Mucosa of descending colon (tissue), 3 donors: ENCODE results near the gene PCDHGA12. TPM values are rescaled to one million over a fixed set of nuclear protein-coding genes. Genes with fewer than 3 reads are reported as not detected.
A peak's percentile ranks its signal among the peaks of the same experiment; 100 is the strongest.
"Not testable (repeated sequence)": the region's sequence is repeated elsewhere in the genome, so short reads cannot be mapped to it uniquely, and the experiment has no call there.

Experiments used
- ATAC-seq: fragments of 200-7000 bp; cut with Tn5 transposase; one replicate; pipeline ENCODE4 v1.9.1; 2020; ENCODE audit warnings: mild to moderate bottlenecking, moderate library complexity
- DNase-seq, 3 donors: peaks; one replicate each; pipeline ENCODE4 v3.0.0-alpha.2; 2020
- H3K36me3 ChIP-seq: fragments of 200-600 bp; one replicate; pipeline ENCODE4 v1.8.0; 2021; ENCODE audit warnings: low read depth, mild to moderate bottlenecking
- H3K4me1 ChIP-seq: fragments of 200-600 bp; one replicate; pipeline ENCODE4 v1.8.0; 2021; ENCODE audit warnings: low read depth, mild to moderate bottlenecking
- H3K4me3 ChIP-seq: fragments of 200-600 bp; one replicate; pipeline ENCODE4 v1.8.0; 2021; ENCODE audit warnings: mild to moderate bottlenecking
- H3K9me3 ChIP-seq: fragments of 200-600 bp; one replicate; pipeline ENCODE4 v1.8.0; 2021; ENCODE audit warnings: mild to moderate bottlenecking
- CTCF ChIP-seq: fragments of 200-600 bp; IDR thresholded peaks from one replicate; pipeline ENCODE4 v1.8.0; 2022; ENCODE audit warnings: antibody characterized with exemption, mild to moderate bottlenecking
- intact Hi-C, 2 donors: fragments of 100-400 bp; cut with DNase I in 1 of 2; cut with micrococcal nuclease in 1 of 2; formaldehyde crosslinking; loops; one replicate each; pipeline versions ENCODE4 v1.11.0 to v1.11.1; 2022; cut with DNase I, micrococcal nuclease
- total RNA-seq, 3 donors: library from RNA; stranded (reverse); fragmentation: NEBNext Ultra II Directional in 2 of 3; extraction: Animal tissue kit (Norgen Biotek cat#: 25700) in 2 of 3; gene quantifications; one replicate each; pipeline versions ENCODE4 v1.2.1 to v1.2.4, GENCODE V29; 2021 to 2023
- donor health status: DM: no; HTN: no; CAD: no; lungs with moderate emphysema.
- donor health status: DM: no; HTN: no; CAD: no.
- donor health status: DM: no; HTN: yes; CAD: no.

PCDHGA12 gene
- total RNA-seq, 3 donors from 2014 or later = 2.6 to 5.5 (median 3.0) TPM

- Histone ChIP-seq H3K36me3 (no peaks in the 10 kb centered on the region), H3K4me1 (no peaks in the 10 kb centered on the region), H3K9me3 (peaks cover 88% of the 10 kb centered on the region), H3K4me3 (no peak overlapping the region)
- ATAC-seq = no peak
- DNase-seq = no peak
- TF ChIP-seq CTCF = no peak
- intact Hi-C loops = no loop called here
Measured at GRCh38 chr5:141403387-141403786, 26.9 kb upstream of the PCDHGA12 start.

- H3K4me3 ChIP-seq, H3K4me1 ChIP-seq, H3K36me3 ChIP-seq, intact Hi-C loops: not testable (repeated sequence)
- ATAC-seq (peak; percentile 86), DNase-seq (peak; percentile 48 to 58 (median 57))
- H3K9me3 ChIP-seq = peaks cover 92% of the 10 kb centered on the region
- TF ChIP-seq CTCF = peak; percentile 22
Measured at GRCh38 chr5:141407790-141408505, 22.4 kb upstream of the PCDHGA12 start, which contains the start of gene PCDHGB6. Gene PCDHGB6, plus strand, starts transcription at chr5:141408021. Its CDS starts 182 bp downstream, at chr5:141408203.

GRCh38 chr5:141409598-141410306 lies 20.6 kb upstream of the PCDHGA12 start:
- H3K9me3 ChIP-seq = peaks cover 92% of the 10 kb centered on the region
- intact Hi-C loops = no loop called here
- H3K4me1 ChIP-seq = no peaks in the 10 kb centered on the region
- ATAC-seq = no peak
- H3K36me3 ChIP-seq = no peaks in the 10 kb centered on the region
- peak in 1 of 3 donors; percentile 36 for DNase-seq
- no peak for TF ChIP-seq CTCF
- no peak overlapping the region for H3K4me3 ChIP-seq

GRCh38 chr5:141411575-141411974 lies 18.7 kb upstream of the PCDHGA12 start:
- Histone ChIP-seq H3K9me3 (peaks cover 91% of the 10 kb centered on the region), H3K36me3 (no peaks in the 10 kb centered on the region), H3K4me3 (no peak overlapping the region), H3K4me1 (no peaks in the 10 kb centered on the region)
- intact Hi-C loops = no loop called here
- ATAC-seq (no peak), DNase-seq (no peak)
- TF ChIP-seq CTCF = no peak

GRCh38 chr5:141412854-141413539 lies 17.3 kb upstream of the PCDHGA12 start, which contains the start of gene PCDHGA10:
Gene PCDHGA10, plus strand, starts transcription at chr5:141412987. Its CDS starts 189 bp downstream, at chr5:141413176.
- Histone ChIP-seq H3K4me1 (no peaks in the 10 kb centered on the region), H3K36me3 (no peaks in the 10 kb centered on the region), H3K9me3 (peaks cover 92% of the 10 kb centered on the region), H3K4me3 (no peak within 1 kb of the TSS)
- intact Hi-C loops = no loop called here
- ATAC-seq (peak; percentile 84), DNase-seq (peak; percentile 41 to 72 (median 59))
- no peak for TF ChIP-seq CTCF
